DMS 273 (cell line): ENCODE measurements around the gene MCM8.
A peak's percentile ranks its signal among the peaks of the same experiment; 100 is the strongest.
"Not testable (repeated sequence)": the region's sequence is repeated elsewhere in the genome, so short reads cannot be mapped to it uniquely, and the experiment has no call there.

Experiments used
- DNase-seq: peaks from one replicate; lab custom pipeline; 2025; ENCODE audit not compliant: unreplicated experiment; lab: John Stamatoyannopoulos, UW

The MCM8 gene

DNA sequence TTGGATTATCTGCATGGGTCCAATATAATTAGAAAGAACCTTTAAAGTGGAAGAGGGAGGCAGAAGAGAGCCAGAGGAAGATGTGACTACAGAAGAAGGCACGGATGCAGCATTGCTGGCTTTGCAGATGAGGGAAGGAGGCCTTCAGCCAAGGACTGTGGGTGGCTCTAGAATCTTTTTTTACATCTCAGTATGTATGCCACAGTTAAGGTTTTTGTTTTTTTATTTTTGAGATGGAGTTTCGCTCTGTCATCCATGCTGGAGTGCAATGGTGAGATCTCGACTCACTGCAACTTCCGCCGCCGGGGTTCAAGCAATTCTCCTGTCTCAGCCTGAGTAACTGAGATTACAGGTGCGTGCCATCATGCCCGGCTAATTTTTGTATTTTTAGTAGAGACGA, 49.3 kb downstream of the MCM8 start:
- DNase-seq = no peak

- no peak for DNase-seq
Observed at GRCh38 chr20:6000871-6001270, 50.4 kb downstream of the MCM8 start.

DNA sequence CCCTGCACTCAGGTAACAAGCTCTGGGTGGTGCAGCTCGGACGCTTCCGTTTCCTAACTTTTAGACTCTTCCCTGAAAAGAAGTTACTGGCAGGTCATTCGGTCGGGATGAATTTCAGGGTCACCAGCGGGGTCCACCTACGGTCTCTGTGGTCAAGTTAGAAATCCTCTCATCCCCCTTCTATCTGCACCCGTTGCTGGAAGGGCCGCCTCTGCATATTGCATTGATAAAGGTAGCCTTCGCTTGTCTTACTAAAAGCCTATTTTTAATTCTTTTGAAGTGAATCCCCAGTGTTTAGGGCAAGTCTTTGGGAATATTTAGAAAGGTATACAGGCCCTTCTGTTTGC, 56.1 kb downstream of the MCM8 start:
- peak; percentile 39 for DNase-seq

GRCh38 chr20:6007094-6007528, 56.7 kb downstream of the MCM8 start:
- peak; percentile 31 for DNase-seq

GRCh38 chr20:6007529-6008103, 57.2 kb downstream of the MCM8 start:
- DNase-seq = no peak

DNA sequence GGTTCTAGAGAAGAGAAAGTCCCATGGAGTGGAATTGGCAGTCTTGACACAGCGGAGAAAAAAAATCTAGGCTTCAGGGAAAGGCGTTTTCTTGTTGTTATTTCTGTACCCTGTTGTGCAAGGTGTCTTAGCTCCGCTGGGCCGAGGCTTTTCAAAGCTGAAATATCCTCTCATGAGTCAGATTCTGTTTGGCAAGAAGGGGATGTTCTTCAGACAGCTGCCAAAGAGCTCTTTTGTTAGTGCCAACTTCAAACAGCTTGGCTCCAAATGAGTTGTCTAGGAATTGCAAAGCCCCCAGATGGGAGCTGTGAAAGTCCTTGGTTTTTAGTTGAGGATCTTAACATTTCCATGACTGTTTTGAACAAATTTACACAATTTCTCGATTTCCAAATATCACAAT, 57.8 kb downstream of the MCM8 start:
- peak; percentile 78 for DNase-seq

DNA sequence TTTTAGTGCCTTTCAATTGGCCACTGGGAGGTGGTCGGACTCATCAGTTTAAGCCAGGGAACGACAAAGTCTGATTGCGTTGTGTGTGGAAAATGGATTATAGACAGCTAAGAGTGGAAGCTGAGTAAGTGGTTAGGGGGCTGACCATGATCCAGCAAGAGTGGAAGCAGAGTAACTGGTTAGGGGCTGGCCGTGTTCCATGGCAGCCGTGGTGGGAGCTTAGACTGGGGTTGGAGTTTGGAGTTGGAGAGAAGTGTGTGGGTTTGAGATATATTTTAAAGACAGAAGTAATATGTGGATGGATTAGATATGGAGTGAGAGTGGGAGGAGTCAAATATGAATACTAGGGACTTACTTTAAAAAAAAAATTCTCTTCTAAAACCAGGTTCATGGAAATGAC, 61.7 kb downstream of the MCM8 start:
- no peak for DNase-seq

GRCh38 chr20:6014017-6014416, 63.6 kb downstream of the MCM8 start:
- no peak for DNase-seq

GRCh38 chr20:6014957-6015356, 64.5 kb downstream of the MCM8 start:
- no peak for DNase-seq

DNA sequence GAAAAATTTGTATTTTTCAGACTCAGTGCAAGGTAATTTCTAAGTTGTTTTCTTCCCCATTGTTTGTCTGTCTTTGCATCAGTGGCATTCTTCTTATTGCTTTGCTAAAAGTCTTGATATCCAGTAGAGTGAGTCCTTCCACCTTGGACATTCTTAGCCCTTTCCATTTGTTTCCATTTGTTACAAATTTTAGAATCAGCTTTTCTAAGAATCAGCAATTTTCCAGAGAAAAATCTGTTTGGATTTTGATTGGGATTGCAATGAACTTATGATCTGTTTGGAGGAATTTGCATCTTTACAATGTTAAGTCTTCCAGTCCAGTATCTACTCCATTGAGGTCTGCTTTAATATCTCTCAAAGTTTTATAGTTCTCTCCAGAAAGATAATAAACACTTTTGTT, 67.0 kb downstream of the MCM8 start:
- no peak for DNase-seq

DNA sequence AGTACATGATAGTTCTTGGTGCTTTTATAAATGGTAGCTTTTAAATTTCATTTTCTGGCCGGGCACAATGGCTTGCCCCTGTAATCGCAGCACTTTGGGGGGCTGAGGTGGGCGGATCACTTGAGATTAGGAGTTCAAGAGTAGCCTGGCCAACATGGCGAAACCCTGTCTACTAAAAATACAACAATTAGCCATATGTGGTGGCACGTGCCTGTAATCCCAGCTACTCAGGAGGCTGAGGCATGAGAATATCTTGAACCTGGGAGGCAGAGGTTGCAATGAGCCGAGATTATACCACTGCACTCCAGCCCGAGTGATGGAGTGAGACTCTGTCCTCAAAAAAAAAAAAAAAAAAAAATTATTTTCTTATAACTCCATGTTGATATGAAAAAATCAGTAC, 67.4 kb downstream of the MCM8 start:
- no peak for DNase-seq

GRCh38 chr20:6024768-6025167, 74.3 kb downstream of the MCM8 start:
- peak; percentile 12 for DNase-seq

GRCh38 chr20:6026051-6026450, 75.6 kb downstream of the MCM8 start:
- no peak for DNase-seq

DNA sequence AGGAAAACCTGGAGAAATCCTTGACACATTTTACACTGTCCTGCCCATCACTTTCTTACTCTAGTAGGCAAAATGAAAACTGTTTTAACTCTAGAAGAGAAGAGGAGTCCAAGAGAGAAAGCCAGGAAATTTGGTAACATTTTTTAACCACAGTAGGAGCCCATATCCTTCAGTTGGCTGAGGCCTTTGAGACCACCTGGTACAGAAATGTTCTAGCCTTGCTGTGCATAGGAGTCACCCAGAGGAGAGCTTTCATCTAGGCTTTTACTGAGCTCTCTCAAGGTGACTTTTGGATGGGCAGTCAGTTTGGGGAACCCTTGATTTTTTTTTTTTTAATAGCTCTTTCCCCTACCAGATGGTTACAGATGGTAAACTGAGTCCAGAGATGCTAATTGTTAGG, 78.4 kb downstream of the MCM8 start:
- no peak for DNase-seq

- no peak for DNase-seq
Observed at GRCh38 chr20:6029538-6029937, 79.1 kb downstream of the MCM8 start.

GRCh38 chr20:6030453-6031080, 80.1 kb downstream of the MCM8 start:
- no peak for DNase-seq

DNA sequence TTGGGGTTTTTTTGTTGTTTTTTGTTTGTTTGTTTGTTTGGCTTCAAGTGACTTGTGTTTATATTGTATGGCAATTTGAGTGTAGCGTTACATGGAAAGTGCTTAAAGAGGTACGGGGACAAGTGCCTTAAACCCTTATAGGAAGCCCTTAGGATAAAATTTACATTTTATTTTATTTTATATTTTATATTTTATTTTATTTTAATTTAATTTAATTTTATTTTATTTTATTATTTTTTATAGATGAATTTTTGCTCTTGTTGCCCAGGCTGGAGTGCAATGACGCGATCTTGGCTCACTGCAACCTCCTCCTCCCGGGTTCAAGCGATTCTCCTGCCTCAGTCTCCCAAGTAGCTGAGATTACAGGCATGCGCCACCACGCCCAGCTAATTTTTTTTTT, 82.5 kb downstream of the MCM8 start:
- not testable (repeated sequence) for DNase-seq

GRCh38 chr20:6034134-6034969, 83.9 kb downstream of the MCM8 start:
- DNase-seq = no peak

DNA sequence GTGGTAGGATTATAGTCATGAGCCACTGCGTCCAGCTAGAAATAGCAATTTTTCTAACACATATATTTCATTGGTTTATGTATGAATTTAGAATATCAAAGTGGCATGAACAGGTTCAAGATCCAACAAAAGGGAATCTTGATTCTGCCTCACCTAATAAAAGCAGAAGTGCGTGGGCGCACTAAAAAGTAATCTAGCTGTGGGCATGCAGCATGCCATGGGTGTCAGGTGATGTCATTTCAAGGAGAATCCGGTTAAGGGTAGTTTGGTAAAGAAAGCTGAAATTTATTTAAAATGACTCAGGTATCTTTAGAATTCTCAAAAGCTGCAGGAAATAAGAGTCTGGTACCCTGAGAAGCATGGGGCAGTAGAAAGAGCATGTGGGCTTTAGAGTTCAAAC, 85.8 kb downstream of the MCM8 start:
- DNase-seq = no peak

DNA sequence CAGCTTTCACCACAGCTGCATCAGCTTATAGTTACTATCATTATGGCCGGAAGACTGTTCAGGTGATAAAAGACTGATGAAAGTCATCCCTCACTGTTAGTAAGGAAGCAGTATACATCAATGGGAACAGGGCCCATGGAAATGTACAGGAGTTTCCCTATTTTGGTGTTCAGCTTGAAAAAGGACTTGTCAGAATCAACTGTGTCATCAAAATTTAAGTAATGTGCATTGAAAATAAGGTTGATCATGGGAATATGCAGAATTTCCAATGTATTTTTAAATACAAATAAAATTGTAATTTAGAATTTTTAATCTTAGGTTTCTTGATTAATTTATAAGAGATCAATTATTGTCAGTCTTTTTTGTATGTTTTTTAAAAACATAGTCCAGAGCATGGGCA, 86.6 kb downstream of the MCM8 start:
- no peak for DNase-seq

DNA sequence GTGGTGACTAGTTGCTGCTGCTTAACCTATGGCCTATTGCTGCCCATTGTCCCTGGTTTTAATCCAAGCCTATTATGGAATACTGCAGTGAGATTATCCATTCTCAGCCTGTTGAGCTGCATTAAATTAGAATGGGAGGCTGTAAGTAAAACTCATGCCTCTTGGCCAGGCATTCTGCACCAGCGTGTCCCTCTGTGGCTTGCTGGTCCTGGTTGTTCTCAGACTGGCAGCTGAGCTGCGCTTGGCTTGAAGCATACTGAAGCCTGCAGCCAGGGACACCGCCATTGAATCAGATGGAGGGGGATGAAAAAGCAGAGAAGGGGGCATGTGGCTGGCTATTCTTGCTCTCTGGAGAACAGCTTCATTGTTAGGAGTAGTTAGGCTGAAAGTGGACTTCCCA, 87.8 kb downstream of the MCM8 start:
- no peak for DNase-seq

DNA sequence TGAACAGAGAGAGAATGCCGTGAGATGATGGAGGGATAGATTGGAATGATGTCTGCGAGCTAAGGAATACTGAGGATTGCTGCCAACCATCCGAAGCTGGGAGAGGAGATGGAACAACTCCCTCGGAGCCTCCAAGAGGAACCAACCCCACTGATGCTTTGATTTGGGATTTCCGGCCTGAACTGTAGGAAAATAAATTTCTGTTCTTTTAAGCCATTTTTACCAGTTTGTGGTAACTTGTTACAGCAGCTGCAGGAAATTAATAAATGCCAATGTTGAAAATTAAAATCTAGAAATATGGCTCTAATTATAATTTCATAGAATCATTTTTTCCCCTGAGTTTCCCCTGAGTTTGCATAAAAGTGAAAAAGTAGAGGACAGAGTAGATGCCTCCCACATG, 89.3 kb downstream of the MCM8 start:
- no peak for DNase-seq
